Measurements from ENCODE around the gene NF2. TPM values are rescaled to one million over a fixed set of nuclear protein-coding genes. Genes with fewer than 3 reads are reported as not detected.
"Not testable (repeated sequence)": the region's sequence is repeated elsewhere in the genome, so short reads cannot be mapped to it uniquely, and the experiment has no call there.

Gene NF2
- total RNA-seq, 1 donor = 21.7 TPM

DNA sequence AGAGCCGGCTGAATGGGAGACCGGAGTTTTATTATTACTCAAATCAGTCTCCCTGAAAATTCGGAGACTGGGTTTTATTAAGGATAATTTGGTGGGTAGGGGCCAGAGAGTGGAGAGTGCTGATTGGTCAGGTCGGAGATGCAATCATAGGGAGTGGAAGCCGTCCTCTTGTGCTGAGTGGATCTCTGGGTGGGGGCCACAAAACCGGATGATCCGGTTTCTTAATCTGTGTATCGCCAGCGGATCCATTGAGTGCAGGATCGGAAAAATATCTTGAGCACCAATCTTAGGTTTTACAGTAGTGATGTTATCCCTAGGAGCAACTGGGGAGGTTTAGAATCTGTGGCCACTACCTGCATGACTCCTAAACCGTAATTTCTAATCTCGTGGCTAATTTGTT, 21.6 kb upstream of the NF2 start:
- Histone ChIP-seq H3K4me3 (ENCODE audit: low read length) (no peak overlapping the region), H3K9me3 (ENCODE audit: low read depth, low read length) (no peaks in the 10 kb centered on the region), H3K27me3 (ENCODE audit: insufficient read depth, low read length) (no peaks in the 10 kb centered on the region), H3K4me1 (ENCODE audit: insufficient read depth, low read length) (peaks cover 14% of the 10 kb centered on the region)

DNA sequence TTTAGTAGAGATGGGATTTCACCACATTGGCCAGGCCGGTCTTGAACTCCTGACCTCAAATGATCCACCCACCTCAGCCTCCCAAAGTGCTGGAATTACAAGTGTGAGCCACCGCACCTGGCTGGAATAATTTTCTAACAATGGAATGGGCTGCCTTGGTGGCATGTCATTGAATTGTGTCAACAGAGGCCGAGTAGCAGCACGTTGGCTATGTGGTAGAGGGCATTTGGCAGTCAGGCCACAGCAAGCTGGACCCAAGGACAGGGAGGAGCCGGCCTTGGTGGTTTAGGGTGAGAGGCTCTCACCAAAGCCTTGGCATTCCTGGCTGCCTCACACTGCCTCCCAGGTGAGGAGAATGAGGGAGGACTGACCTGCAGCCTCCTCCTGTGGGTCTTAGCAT, 18.5 kb upstream of the NF2 start:
- Histone ChIP-seq H3K4me1 (ENCODE audit: insufficient read depth, low read length) (peaks cover 14% of the 10 kb centered on the region), H3K9me3 (ENCODE audit: low read depth, low read length) (no peaks in the 10 kb centered on the region), H3K4me3 (ENCODE audit: low read length) (no peak overlapping the region), H3K27me3 (ENCODE audit: insufficient read depth, low read length) (no peaks in the 10 kb centered on the region)

DNA sequence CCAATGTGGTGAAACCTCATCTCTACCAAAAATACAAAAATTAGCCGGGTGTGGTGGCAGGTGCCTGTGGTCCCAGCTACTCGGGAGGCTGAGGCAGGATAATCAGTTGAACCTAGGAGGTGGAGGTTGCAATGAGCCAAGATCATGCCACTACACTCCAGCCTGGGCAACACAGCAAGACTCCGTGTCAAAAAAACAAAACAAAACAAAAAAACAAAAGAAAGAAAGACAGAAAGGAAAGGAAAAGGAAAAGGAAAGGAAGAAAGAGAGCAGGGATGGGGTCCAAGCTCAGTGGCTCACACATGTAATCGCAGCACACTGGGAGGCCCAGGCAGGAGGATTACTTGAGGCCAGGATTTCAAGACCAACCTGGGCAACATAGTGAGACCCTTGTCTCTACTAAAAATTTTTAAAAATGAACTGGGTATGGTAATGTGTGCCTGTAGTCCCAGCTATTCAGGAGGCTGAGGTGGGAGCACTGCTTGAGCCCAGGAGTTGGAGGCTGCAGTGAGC, 17.2 kb upstream of the NF2 start:
- not testable (repeated sequence) for H3K27me3 ChIP-seq (ENCODE audit: insufficient read depth, low read length); H3K9me3 ChIP-seq (ENCODE audit: low read depth, low read length); H3K4me3 ChIP-seq (ENCODE audit: low read length); H3K4me1 ChIP-seq (ENCODE audit: insufficient read depth, low read length)

DNA sequence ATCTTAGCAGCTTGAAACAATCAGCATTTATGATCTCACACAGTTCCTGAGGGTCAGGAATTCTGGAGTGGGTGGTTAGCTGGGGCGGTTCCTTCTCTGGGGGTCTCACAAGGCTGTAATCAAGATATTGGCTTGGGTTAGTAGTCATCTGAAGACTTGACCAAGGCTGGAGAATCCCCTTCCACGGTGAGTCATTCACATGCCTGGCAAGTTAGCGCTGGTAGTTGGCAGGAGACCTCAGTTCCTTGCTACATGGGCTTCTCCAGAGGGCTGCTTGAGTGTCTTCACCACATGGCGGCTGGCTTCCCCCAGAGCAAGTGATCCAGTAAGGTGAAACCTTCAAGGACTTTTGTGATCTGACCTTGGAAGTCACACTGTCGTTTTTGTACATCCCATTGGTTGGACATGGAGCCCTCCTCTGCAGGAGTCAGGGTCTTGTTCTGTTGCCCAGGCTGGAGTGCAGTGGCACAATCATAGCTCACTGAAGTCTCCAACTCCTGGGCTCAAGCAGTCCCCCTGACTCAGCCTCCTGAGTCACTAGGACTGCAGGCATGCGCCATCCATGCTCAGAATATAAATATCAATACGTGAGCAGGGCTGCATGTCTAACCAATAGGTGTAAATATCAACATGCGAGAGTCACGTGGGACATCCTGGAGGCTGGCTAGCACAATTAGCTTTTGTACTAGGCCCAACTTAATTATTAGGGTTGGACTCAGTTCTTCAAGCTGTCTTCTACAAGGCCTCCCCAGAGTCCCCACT, 15.3 kb upstream of the NF2 start:
- no peak overlapping the region for H3K4me3 ChIP-seq (ENCODE audit: low read length)
- no peaks in the 10 kb centered on the region for H3K4me1 ChIP-seq (ENCODE audit: insufficient read depth, low read length)
- no peaks in the 10 kb centered on the region for H3K27me3 ChIP-seq (ENCODE audit: insufficient read depth, low read length)
- H3K9me3 ChIP-seq (ENCODE audit: low read depth, low read length) = no peaks in the 10 kb centered on the region

DNA sequence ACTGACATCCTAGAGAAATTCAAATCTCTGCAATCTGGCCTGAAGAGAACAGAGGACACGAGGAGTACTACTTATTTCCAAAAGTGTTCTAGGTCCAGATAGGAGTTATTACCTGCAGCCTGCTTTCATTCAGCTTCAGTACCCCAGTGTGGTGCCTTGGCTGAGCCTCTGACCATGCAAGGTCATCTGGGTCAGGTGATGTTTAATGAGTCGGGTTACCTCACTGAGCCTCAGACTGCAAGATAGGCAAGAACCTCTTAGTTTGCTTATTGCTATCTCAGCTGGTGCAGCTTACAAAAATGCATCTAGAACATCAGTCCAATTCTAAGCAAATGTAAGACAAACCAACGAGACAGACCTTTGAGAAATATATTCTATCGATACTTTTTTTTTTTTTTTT, 9.5 kb upstream of the NF2 start:
- Histone ChIP-seq H3K27me3 (ENCODE audit: insufficient read depth, low read length) (no peaks in the 10 kb centered on the region), H3K4me3 (ENCODE audit: low read length) (no peak overlapping the region), H3K9me3 (ENCODE audit: low read depth, low read length) (no peaks in the 10 kb centered on the region), H3K4me1 (ENCODE audit: insufficient read depth, low read length) (peaks cover 8% of the 10 kb centered on the region)

DNA sequence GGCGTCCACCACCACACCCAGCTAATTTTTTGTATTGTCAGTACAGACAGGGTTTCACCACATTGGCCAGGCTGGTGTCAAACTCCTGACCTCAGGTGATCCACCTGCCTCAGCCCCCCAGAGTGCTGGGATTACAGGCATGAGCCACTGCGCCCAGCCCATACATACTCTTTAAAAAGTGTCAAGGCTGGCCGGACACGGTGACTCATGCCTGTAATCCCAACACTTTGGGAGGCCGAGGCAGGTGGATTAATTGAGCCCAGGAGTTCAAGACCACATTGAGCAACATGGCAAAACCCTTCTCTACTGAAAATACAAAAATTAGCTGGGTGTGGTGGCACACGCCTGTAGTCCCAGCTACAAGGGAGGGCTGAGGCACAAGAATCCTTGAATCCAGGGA, 9.0 kb upstream of the NF2 start:
- H3K4me3 ChIP-seq (ENCODE audit: low read length); H3K27me3 ChIP-seq (ENCODE audit: insufficient read depth, low read length); H3K9me3 ChIP-seq (ENCODE audit: low read depth, low read length); H3K4me1 ChIP-seq (ENCODE audit: insufficient read depth, low read length): not testable (repeated sequence)

DNA sequence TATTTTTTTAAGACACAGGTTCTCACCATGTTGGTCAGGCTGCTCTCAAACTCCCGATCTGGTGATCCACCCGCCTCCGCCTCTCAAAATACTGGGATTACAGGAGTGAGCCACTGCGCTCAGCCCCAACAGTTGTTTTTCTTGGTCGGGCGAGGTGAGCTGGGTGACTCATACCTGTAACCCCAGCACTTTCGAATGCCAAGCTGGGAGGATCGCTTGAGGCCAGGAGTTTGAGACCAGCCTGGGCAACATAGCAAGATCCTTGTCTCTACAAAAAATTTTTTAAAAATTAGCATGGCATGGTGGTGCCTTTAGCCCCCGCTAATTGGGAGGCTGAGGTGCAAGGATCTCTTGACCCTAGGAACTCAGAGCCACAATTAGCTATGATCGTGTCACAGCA, 7.0 kb upstream of the NF2 start:
- Histone ChIP-seq H3K9me3 (ENCODE audit: low read depth, low read length) (no peaks in the 10 kb centered on the region), H3K4me1 (ENCODE audit: insufficient read depth, low read length) (peaks cover 8% of the 10 kb centered on the region), H3K4me3 (ENCODE audit: low read length) (no peak overlapping the region), H3K27me3 (ENCODE audit: insufficient read depth, low read length) (no peaks in the 10 kb centered on the region)

DNA sequence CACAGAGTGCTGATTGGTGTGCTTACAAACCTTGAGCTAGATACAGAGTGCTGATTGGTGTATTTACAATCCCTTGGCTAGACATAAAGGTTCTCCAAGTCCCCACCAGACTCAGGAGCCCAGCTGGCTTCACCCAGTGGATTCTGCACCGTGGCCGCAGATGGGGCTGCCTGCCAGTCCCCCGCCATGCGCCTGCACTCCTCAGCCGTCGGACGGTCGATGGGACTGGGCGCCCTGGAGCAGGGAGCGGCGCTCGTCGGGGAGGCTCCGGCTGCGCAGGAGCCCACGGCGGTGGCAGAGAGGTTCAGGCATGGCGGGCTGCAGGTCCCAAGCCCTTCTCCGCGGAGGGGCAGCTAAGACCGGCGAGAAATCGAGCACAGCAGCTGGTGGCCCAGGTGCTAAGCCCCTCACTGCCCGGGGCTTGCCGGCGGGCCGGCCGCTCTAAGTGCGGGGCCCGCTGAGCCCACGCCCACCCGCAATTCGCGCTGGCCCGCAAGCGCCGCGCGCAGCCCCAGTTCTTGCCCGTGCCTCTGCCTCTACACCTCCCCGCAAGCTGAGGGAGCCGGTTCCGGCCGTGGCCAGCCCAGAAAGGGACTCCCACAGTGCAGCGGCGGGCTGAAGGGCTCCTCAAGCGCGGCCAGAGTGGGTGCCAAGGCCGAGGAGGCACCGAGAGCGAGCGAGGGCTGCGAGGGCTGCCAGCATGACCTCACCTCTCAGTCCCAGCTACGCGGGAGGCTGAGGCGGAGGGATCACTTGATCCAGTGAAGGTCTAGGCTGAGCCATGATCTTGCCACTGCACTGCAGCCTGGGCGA, 5.4 kb upstream of the NF2 start:
- H3K9me3 ChIP-seq (ENCODE audit: low read depth, low read length); H3K4me1 ChIP-seq (ENCODE audit: insufficient read depth, low read length); H3K27me3 ChIP-seq (ENCODE audit: insufficient read depth, low read length); H3K4me3 ChIP-seq (ENCODE audit: low read length): not testable (repeated sequence)

DNA sequence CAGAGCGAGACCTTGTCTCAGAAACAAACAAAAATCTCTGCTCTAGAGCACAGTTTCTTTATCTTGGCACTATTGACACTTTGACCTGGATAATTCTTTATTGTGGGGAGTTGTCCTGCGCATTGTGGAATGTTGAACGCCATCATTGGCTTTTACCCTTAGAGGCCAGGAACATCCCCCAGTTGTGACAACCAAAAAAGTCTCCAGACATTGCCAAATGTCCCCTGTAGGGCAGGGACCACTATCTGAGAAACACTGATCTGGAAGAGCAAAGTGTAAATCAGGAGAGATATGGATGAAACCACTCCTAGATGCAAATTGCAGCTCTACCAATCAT, 4.8 kb upstream of the NF2 start:
- Histone ChIP-seq H3K4me3 (ENCODE audit: low read length) (no peak overlapping the region), H3K4me1 (ENCODE audit: insufficient read depth, low read length) (peaks cover 8% of the 10 kb centered on the region), H3K9me3 (ENCODE audit: low read depth, low read length) (no peaks in the 10 kb centered on the region), H3K27me3 (ENCODE audit: insufficient read depth, low read length) (no peaks in the 10 kb centered on the region)

DNA sequence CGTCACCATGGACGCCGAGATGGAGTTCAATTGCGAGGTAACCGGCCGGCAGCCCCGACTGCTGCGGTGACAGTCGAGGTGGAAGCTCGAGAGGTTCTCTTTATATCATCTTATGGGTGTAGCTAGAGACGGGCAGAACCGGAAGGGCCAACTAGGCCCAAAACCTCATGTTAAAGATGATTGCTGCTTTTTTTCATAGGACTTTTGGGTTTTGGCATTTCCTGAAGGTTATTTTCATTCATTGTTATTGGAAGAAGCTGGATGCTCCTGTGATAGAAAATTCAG, 585 bp downstream of the NF2 start:
- peak overlapping the region; percentile 84 for H3K4me3 ChIP-seq (ENCODE audit: low read length)
- peaks cover 18% of the 10 kb centered on the region for H3K4me1 ChIP-seq (ENCODE audit: insufficient read depth, low read length)
- H3K9me3 ChIP-seq (ENCODE audit: low read depth, low read length) = no peaks in the 10 kb centered on the region
- H3K27me3 ChIP-seq (ENCODE audit: insufficient read depth, low read length) = no peaks in the 10 kb centered on the region

DNA sequence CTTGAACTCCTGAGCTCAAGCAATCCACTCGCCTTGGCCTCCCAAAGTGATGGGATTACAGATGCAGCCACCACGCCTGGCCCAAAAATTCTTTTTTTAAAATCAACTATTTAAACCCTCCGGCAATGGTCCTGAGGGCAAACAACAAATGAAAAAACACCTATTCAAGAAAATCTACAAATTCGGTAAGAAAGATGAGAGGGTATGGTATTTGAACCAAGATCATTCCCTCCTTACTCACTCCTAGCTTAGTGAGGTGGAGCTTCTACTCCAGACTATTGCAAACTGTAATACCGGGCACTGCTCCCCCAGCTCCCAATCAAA, 2.1 kb downstream of the NF2 start:
- H3K9me3 ChIP-seq (ENCODE audit: low read depth, low read length) = no peaks in the 10 kb centered on the region
- H3K27me3 ChIP-seq (ENCODE audit: insufficient read depth, low read length) = no peaks in the 10 kb centered on the region
- peaks cover 18% of the 10 kb centered on the region for H3K4me1 ChIP-seq (ENCODE audit: insufficient read depth, low read length)
- no peak overlapping the region for H3K4me3 ChIP-seq (ENCODE audit: low read length)

DNA sequence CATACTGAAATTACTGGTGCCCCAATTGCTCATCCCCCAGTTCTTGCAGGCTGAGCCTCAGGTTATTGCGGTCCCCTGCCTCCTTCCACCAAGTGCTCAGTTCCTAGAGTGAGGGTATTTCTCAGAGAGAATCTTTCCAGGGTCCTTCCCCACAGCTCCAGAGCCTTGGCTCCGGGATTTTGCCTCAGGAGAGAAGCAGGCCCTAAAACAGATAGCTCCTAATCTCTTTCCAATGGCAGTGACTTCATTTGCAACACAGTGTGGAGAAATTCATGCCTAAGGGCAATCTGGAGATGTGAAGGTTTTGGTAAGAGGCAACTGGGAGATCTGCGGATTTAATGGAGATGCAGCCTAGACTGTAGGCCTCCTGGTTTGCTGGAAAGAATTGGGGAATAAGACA, 2.9 kb downstream of the NF2 start:
- Histone ChIP-seq H3K9me3 (ENCODE audit: low read depth, low read length) (no peaks in the 10 kb centered on the region), H3K4me3 (ENCODE audit: low read length) (no peak overlapping the region), H3K27me3 (ENCODE audit: insufficient read depth, low read length) (no peaks in the 10 kb centered on the region), H3K4me1 (ENCODE audit: insufficient read depth, low read length) (peaks cover 18% of the 10 kb centered on the region)

DNA sequence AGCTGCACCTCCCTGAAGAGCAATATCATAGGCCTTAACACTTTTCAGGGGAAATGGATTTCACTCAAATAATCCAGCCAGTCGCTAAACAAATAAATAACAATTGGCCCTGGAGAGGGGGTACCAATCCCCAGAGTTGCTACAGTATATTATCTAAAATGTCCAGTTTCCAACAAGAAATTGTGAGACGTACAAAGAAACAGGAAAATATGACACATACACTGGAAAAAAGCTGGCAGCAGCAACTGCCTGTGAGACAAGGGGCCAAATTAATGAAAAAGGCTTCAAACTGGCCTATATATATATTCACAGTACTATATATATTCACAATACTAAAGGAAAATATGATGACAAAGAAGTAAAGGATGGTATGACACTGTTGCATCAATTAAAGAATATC, 4.0 kb downstream of the NF2 start:
- H3K9me3 ChIP-seq (ENCODE audit: low read depth, low read length) = no peaks in the 10 kb centered on the region
- H3K27me3 ChIP-seq (ENCODE audit: insufficient read depth, low read length) = no peaks in the 10 kb centered on the region
- no peak overlapping the region for H3K4me3 ChIP-seq (ENCODE audit: low read length)
- peaks cover 18% of the 10 kb centered on the region for H3K4me1 ChIP-seq (ENCODE audit: insufficient read depth, low read length)

DNA sequence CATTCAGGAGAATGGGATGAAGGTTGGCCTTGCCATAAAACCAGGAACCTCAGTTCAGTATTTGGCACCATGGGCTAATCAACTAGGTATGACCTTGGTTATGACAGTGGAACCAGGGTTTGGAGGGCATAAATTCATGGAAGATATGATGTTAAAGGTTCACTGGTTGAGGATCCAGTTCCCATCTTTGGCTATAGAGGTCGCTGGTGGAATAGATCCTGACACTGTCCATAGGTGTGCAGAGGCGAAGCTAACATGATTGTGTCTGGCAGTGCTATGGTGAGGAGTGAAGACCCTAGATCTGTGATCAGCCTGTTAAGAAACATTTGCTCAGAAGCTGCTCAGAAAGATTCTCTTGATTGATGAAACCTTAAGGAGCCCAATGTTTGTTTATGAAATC, 5.7 kb downstream of the NF2 start:
- Histone ChIP-seq H3K4me1 (ENCODE audit: insufficient read depth, low read length) (peaks cover 16% of the 10 kb centered on the region), H3K27me3 (ENCODE audit: insufficient read depth, low read length) (no peaks in the 10 kb centered on the region), H3K4me3 (ENCODE audit: low read length) (no peak overlapping the region), H3K9me3 (ENCODE audit: low read depth, low read length) (no peaks in the 10 kb centered on the region)

DNA sequence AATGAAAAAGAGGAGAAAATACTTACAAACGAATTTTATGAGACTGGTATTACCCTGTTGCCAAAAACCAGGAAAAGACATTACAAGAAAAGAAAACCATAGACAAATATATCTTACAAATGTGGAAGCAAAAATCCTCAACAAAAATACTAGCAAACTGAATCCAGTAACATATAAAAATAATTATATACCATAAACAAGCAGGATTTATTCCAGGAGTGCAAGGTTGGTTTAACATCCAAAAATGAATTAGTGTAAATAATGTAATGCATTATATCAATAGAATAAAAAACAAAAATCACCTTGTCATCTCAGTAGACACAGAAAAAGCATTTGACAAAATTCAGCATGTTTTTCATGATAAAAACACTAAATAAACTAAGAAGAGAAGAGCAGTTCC, 7.3 kb downstream of the NF2 start:
- Histone ChIP-seq H3K9me3 (ENCODE audit: low read depth, low read length) (no peaks in the 10 kb centered on the region), H3K27me3 (ENCODE audit: insufficient read depth, low read length) (no peaks in the 10 kb centered on the region), H3K4me3 (ENCODE audit: low read length) (no peak overlapping the region), H3K4me1 (ENCODE audit: insufficient read depth, low read length) (peaks cover 3% of the 10 kb centered on the region)

DNA sequence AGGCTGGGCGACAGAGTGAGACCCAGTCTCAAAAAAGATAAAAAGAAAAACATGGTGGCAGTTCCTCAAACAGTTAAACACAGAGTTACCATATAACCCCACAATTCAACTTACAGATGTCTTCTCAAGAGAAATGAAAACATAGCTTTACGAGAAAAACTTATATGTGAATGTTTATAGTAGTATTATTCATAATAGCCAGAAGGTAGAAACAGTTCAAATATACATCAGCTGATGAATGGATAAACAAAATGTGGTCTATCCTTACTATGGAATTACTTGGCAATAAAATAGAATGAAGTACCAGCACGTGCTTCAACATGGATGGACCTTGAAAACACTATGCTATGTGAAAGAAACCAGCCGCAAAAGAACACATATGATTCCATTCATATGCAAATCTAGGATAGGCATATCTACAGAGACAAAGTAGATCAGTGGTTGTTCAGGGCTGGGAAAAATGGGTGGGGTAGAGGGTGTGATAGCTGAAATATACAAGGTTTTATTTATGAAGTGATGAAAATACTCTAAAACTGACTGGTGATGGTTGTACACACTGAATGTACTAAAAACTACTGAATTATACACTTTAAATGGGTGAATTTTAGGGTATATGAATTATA, 12.4 kb downstream of the NF2 start:
- H3K9me3 ChIP-seq (ENCODE audit: low read depth, low read length) = no peaks in the 10 kb centered on the region
- no peak overlapping the region for H3K4me3 ChIP-seq (ENCODE audit: low read length)
- H3K4me1 ChIP-seq (ENCODE audit: insufficient read depth, low read length) = peaks cover 3% of the 10 kb centered on the region
- H3K27me3 ChIP-seq (ENCODE audit: insufficient read depth, low read length) = no peaks in the 10 kb centered on the region
